HFF-Myc (cell line): ENCODE measurements around the gene C1orf226.

Experiments
- DNase-seq: peaks from one replicate; pipeline ENCODE4 v3.0.0-alpha.2; 2011; ENCODE audit warnings: low read depth; ENCODE audit errors: extremely low read depth
- H3K4me3 ChIP-seq: replicated peaks from 2 replicates; pipeline ENCODE4 v1.5.1; 2011; ENCODE audit warnings: low read depth, mild to moderate bottlenecking, control low read depth, low read length
- TF ChIP-seq, protein P1 (sequence below): IDR thresholded peaks from 2 replicates; pipeline ENCODE4 v1.5.1; 2012; ENCODE audit warnings: mild to moderate bottlenecking, low read depth, low read length, control low read depth; ENCODE audit errors: missing control alignments

The C1orf226 gene

DNA sequence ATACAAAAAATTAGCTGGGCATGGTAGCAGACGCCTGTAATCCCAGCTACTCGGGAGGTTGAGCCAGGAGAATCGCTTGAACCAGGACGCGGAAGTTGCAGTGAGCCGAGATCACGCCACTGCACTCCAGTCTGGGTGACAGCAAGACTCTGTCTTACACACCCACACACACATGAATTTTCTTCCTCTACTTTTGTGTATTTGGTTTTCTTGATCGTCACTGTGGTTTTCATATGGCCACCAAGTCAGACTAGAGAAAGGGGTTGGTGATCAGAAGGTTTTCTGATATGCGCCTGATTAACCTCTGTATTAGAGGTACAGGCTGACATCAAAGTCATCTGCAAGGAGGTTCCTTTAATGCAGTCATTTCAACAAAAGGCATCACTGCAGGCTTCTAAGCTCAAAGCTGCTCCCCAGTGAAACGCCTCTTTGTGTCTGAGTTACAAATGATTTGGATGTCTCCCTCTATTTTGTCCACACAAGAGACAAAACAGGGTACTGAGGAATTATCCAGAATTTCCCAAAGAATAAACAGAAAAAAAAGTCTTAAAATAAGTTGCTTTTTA is 19.3 kb downstream of the C1orf226 start:
- H3K4me3 ChIP-seq = no peak overlapping the region
- TF ChIP-seq, protein P1, sequence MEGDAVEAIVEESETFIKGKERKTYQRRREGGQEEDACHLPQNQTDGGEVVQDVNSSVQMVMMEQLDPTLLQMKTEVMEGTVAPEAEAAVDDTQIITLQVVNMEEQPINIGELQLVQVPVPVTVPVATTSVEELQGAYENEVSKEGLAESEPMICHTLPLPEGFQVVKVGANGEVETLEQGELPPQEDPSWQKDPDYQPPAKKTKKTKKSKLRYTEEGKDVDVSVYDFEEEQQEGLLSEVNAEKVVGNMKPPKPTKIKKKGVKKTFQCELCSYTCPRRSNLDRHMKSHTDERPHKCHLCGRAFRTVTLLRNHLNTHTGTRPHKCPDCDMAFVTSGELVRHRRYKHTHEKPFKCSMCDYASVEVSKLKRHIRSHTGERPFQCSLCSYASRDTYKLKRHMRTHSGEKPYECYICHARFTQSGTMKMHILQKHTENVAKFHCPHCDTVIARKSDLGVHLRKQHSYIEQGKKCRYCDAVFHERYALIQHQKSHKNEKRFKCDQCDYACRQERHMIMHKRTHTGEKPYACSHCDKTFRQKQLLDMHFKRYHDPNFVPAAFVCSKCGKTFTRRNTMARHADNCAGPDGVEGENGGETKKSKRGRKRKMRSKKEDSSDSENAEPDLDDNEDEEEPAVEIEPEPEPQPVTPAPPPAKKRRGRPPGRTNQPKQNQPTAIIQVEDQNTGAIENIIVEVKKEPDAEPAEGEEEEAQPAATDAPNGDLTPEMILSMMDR = no peak
- no peak for DNase-seq

GRCh38 chr1:162404550-162405160 is 23.1 kb downstream of the C1orf226 start:
- TF ChIP-seq, protein P1 = no peak
- no peak for DNase-seq
- no peak overlapping the region for H3K4me3 ChIP-seq

DNA sequence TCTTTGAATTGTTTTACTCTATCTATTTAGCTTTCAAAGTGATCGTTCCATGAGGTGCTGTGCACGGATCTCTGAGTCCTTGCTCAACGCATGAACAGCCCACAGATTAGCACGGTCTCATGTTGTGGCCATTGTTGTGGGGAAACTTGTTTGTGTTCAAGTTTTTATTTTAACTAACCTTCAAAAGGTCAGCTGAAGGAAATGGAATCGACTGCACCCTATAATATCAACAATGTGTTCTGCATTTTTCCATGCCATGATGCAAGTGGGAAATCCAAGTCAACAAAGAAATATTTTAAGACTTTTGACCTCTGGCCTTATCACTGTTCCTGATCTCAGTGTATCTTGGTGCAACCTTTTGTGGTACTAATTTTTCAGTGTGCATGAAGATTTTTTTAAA is 24.3 kb downstream of the C1orf226 start:
- DNase-seq = no peak
- TF ChIP-seq, protein P1 = no peak

DNA sequence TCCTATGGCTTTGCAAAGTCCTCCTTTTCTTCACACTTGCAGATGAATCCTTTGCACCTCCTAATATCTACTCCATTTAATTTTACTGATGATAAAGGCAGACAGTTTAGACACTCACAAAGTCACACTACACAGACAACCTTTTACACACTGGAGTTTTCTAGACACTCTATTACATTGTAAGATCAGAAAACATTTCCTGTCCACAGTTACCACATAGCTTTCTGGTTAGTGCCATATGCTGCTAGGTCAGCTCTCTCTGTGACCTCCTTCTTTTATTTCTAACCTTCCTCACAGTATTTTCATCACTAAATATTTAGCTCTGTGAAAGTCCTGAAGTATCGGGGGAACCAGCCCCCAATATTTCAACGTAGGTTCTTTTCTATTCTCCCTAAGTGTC is 25.3 kb downstream of the C1orf226 start:
- H3K4me3 ChIP-seq = no peak overlapping the region
- TF ChIP-seq, protein P1 = no peak
- DNase-seq = no peak

More for the DNA sequence above, 24.3 kb downstream of the C1orf226 start:
- no peak overlapping the region for H3K4me3 ChIP-seq

DNA sequence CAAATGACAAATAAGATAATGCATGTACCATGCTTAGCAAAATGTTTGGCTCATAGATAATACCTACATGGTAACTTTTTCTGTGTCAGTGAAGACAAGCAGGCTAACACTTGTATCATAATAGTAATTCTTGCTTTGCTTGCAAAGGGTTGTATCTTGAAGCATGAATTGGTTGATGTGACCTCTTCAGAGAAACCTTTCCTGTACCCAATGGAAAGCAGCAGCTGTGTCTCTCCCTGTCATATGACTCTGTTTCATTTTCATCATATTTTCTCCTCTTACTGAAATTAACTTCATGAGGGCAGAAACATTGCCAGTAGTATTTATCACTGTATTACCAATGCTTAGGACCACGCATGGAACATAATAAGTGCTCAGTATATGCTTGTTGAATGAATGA is 26.0 kb downstream of the C1orf226 start:
- TF ChIP-seq, protein P1 = no peak
- DNase-seq = no peak
- no peak overlapping the region for H3K4me3 ChIP-seq

DNA sequence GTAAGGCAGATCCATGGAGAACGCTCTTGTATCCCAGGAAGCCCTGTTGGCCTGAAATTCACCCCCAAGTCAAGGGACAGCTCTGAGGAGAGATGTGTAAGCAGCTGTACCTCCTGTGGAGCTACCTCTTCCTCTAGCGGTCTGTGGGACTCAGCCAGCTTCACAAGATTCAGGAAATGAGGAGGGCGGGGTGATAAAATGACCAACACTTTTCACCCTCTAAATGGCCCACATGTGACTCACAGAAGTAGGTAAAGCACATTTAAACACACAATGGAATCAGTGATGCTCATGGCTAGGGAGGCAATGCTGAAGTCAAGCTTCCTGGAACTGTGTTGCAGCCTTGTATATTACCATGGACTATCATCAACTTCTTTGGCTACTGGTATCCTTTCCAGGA is 30.5 kb downstream of the C1orf226 start, which contains the start of gene SH2D1B:
Gene SH2D1B, minus strand, starts transcription at position 135 of the 400 bp plus-strand sequence. Its CDS starts 120 bp downstream, at position 15.
- no peak within 1 kb of the TSS for H3K4me3 ChIP-seq
- TF ChIP-seq, protein P1 = no peak
- DNase-seq = no peak

DNA sequence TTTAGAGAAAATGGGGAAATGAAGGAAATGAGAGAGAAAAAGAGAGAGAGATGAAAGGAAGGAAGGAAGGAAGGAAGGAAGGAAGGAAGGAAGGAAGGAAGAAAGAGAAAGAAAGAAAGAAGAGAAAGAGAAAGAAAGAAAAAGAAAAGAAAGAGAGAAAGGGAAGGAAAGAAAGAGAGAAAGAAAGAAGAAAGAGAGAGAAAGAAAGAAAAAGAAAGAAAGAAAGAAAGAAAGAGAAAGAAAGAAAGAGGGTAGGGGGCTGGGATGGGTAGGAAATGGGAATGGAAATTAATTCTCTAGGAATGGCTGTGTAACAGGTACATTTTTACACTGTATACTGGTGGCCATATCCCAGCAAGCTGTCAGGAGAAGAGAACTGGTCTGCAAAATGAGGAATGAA is 34.7 kb downstream of the C1orf226 start:
- DNase-seq = no peak
- no peak overlapping the region for H3K4me3 ChIP-seq
- TF ChIP-seq, protein P1 = no peak
